Measurements from ENCODE around the gene PSEN2.

GRCh38 chr1:226867461-226868054 lies 2.9 kb upstream of the PSEN2 start:
- TF ChIP-seq POLR2A (IDR thresholded peaks at IDR 0.05; ENCODE audit: low read length) (no peak), GATA1 (IDR thresholded peaks at IDR 0.05; ENCODE audit: low read depth, low read length) (no peak)

Measured in erythroblast (primary cell).